Activated naive CD8-positive, alpha-beta T cell treated with anti-CD3 and anti-CD28 coated beads, Interleukin-2, amount 50 U/mL, for 16 hours (primary cell): ENCODE results near the gene PEPD.

Experiments
- DNase-seq: peaks from one replicate; pipeline ENCODE4 v3.0.0-alpha.2; 2020; ENCODE audit warnings: low read depth, low spot score

The PEPD gene

DNA sequence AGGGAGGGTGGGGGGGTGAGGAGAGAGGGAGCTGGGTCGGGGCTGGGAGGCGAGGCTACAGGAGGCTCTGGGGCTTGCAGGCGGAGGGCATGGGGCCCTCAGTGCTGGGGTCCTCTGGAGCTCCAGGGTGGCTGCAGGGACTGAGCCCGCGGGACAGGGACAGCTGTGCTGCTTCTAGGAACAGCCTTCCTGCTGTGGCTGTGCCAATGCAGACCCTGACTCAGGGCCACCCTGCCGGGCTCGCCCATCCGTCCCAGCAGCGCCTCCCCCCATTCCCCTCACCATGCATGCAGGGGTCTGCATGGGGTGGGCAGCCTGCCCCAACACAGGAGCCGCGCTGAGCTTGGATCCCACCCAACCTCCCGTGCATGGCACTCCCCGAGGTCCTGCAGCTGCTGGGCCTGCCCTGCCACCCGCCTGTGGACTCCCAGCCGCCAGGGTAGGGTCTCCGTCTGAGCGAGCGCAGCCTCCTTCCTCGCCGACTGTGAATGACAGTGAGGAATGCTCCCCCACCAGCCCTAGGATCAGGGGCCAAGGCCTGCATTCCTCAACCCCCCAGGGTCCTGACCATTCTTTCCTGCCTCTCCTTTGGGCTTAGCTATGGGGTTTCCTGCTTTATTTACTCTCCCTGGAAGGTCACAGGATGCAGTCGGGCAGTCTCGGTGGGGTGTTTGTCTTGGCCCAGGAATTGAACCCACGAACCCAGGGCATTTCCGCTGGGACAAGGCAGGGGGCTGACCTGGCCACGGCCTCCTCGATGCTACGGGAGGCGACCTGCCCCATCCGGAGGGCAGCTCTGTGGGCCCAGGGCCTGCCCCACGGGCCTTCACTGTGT lies 124.7 kb downstream of the PEPD start:
- DNase-seq: no peak

DNA sequence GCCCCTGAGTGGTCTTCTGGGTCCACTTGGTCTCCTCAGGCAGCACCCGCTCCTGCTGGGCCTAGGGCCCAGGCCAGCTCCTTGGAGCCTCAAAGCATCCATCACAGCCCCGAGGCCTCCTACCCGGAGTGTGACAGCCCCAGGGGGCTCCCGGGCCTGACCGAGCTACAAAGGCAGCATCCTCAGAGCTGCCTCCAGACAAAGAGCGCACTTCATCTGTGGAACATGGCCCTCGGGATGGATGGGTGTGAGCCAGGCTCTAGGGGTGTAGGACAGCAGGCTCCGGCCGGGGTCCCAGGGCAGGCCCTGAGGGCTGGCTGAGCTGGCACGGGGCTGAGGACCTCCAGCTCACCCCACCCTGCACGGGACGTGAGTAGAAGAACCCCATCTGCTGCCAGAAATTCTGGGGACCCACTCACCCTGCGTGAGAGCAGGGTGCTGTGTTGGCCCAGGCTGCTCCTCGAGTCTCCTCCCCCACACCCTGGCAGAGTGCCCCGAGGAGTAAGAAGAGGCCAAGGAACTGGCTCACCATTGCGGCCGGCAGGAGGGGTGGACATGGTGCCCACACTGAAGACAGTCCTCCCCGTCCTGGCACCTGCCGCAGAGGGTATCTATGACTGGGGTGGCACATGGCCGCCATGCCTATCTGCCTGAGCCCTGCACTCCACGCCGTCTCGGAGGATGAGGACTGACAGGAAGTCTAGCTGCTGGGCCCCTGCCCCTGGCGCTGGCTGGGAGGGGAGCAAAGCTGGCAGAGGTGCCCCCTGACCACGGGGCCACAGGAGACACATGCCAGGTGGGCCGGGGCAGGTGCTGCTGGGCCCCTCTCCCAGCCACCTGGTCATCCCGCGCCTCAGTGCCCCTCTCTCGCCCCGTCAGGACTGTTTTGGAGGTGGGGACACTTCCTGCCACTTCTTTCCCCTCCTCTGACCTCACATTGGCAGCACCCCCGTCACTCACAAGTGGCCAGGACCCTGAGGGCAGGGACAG lies 125.7 kb downstream of the PEPD start:
- DNase-seq: no peak

DNA sequence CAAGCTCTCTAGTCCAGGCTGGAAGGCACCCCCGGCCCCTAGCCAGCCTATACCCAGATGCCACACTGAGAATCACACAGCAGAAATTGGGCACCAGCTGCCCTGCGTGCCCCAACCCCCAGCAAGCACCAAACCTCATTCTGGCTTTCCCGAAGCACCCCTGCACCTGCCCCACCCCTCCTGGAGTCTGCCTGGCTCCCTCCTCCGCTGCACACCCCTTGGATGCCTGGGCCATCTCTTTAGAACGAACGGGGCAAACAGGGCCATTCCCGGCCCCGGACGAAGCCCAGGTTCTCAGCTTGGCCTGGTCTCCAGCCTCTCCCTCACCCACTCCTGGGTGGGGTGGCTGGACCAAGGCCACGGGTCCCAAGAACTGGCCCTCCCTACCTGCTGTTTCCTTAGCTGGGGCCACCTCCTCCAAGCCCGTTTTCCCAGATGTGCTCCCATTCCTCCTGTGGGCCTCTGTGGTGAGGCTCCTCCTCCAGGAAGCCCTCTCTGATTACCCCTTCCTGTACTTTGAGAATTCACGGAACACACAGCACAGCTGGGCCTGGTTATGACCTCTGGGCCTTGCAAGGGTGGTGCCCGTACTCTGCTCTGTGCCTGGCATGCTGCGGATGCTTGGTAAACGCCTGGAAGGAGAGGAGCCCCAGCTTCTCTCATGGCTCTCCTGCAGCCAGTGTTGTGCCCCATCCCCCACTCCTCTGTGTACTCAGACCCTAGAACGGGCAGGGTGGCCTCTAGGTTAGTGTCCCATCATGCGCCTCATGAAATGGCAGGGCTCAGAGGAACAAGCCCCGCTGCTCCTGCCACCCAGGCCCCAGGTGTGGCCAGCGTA lies 126.6 kb downstream of the PEPD start:
- DNase-seq: no peak

DNA sequence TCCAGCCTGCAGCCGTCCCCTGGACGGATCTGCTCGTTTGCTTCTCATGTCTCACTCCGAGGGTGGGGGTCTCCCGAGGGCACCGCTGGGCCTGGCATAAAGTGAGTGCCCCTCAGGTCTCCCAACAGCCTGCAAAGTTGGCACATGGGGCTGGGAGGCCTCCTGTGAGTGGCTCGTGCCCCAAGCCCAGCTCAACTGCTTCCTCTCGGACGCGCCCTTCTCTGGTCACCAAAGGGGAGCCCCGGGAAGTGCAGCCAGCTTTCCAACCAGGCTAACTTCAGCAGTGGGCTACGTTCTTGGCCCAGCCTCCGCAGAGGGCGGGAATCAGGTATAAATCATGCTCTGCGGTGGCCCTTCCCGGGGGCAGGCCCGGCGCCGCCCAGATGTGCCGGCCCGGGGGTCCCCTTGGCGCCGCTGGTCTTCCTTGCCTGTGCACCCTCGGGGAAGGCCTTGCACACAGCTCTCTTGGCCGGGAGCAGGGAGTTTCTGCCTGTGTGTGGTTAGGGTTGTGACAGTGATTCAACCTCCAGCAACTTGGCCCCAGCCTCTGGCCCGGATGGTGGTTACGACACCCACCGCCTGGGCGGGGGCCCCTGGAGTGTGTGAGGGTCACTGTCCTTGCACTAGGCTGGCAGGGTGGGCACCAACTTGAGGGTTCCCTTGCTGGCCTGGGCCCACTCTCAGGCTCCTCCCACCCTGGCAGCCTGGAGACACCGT lies 127.4 kb downstream of the PEPD start:
- DNase-seq: no peak

DNA sequence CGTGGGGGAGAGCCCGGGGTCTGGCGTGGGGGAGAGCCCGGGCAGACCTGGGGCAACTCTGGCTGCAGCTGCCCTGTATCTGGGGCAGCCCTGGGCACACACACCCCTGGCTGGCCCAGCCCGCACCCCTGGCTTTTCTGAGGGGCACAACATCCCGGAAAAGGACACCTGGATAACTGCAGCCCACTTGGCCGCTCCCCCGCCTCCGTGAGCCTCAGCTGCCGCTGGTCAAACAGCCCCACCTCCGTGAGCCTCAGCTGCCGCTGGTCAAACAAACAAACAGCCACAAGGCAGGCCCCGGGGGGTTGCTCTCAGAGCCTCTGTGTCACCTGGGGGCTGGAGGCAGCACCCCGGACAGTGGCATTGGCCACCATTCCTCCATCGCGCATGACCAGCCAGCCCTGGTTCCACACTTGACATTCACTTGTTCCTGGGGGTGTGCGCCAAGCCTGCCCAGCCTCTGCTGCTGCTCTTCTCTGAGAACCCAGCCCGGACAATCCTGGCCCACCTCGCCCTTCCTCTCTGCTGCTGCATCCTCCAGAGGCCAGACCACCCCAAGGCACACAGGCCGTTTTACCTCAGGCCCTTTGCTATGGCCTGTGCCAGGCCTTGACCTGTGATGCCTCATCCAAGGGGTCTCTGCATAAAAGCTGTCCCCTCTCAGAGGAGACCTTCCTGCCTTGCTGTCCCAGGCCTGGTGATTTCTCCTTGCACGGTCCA lies 128.1 kb downstream of the PEPD start:
- no peak for DNase-seq

DNA sequence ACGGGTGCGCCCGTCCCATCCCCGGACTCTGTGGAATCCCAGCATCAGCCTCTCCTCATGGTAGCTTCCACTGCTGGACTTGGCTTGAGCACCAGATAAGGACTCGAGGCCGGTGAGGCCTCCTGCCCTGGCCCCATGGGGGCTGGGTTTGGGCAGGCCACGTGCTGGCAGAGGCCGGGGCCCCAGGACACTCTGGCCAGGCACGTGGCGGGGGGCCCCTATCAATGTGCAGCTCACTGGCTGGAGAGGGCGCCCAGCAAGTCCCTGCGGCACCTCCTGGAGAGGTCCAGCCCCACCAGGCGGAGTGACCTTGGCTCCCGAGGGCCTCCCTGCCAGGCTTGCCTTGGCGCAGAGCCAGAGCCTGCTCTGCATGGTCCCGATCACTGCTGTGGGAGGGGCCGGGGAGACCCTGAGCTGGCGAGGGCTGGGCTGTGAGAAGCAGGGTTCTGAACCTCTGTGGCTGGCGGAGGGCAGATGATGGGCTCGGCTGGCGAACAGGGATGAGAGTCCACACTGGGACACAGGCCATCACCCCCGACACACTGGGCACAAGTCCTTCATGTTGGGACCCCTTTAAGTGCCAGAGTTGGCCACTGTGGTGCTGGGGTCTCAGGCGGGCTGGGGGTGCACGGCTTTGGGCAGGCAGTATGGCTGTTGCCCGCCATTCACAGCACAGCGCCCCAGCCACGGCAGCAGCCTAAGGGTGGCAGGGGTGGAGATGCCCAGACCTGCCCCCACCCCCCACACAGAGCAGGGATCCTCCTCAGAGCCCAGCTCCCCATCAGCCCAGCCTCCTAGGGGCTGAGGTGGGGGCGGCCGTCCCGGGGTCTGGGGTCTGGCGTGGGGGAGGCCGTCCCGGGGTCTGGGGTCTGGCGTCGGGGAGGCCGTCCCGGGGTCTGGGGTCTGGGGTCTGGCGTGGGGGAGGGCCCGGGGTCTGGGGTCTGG lies 129.0 kb downstream of the PEPD start:
- no peak for DNase-seq

DNA sequence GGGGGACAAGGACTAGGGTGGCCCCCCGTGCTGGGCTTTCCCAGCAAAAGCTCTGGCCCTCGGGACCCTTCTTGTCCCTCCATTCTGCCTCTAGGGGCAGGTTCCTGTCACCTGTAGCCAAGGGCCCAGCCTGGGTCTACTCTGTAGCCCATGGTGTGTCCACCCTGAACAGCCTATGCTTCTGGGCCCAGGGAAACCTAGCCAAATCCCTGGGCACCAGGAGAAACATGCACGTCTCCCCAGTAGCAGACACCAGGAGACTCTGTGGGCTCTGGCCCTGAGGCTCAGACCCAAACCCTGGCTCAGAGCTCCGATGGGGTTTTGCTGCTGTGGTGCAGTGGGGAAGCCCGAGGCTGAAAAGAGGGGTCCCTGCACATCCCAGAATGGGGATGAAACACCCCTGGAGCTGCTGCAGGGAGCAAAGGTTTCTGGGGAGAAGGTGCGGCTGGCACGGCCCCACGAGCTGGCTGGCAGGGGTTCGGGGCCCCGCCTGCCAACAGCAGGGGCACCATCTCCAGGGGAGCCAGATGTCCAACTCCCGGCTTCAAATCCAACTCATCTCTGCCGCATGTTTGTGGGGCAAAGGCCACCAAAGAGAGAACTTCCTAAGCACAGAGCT lies 129.9 kb downstream of the PEPD start:
- no peak for DNase-seq

DNA sequence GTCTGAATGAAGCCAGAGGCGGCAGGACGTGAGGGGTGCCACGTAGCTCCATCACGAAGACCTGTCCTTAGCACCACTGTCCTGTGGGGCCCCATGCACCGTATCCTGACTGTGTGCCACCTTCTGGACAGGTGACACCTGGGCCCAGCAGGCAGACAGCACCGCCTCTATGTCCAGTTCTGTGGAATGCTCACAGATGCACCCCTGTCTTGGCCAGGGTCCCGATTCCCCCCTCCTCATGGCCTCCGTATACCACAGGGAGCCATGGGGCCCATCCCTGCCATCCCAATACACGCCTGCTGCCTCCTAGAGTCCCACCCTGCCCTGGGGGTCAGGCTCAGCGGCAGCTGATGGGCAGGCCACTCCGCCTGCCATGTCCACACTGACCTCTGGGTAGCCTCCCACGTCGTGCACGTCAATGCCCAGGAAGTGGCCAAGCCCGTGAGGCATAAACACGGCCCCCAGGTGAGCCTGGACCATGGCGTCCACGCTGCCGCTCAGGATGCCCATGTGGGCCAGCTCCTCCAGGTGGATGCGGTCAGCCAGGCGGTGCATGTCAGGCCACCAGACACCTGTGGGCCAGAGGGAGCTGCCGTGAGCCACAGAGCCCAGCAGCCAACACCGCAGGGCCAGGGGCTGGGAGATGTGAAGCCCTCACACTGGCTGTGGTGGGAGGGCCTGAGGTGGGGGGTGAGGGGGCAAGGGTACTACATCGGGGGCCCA lies 130.5 kb downstream of the PEPD start:
- no peak for DNase-seq

DNA sequence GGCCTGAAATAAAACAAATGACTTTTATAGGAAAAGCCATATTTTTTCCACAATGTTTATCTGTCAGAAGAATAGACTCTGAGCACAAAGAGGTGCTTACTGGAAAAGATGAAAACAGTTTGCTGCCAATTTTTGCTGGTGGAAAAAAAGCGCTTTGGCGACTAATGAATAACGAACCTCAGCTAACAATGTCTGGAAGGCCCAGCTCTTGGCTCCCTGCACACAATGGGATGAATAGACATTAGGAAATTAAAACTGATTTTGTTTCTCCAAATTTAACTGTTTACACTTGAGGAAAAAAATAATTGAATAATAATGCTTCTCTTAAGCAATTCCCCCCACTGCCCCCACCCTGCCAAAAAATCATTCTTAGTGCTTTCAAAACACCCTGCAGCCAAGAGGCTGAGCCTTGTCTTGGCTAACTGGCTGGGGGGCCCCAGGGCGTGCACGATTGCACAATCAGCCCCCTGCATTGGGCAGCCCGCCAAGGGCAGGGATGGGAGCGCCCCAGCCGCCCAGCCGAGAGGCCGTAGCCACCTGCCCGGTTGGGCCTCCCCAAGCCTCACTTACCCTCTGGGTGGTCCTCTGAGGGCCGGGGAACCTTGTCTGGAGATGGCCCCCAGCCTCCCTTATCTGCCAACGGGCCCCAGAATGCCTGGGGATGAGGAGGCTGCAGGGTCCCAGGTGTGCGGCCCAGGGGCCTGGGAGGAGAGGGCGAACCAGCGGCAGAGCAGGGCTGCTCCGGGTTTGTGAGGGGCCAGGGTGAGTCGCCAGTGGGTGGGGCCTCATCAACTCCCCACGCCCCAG lies 131.3 kb downstream of the PEPD start:
- no peak for DNase-seq

DNA sequence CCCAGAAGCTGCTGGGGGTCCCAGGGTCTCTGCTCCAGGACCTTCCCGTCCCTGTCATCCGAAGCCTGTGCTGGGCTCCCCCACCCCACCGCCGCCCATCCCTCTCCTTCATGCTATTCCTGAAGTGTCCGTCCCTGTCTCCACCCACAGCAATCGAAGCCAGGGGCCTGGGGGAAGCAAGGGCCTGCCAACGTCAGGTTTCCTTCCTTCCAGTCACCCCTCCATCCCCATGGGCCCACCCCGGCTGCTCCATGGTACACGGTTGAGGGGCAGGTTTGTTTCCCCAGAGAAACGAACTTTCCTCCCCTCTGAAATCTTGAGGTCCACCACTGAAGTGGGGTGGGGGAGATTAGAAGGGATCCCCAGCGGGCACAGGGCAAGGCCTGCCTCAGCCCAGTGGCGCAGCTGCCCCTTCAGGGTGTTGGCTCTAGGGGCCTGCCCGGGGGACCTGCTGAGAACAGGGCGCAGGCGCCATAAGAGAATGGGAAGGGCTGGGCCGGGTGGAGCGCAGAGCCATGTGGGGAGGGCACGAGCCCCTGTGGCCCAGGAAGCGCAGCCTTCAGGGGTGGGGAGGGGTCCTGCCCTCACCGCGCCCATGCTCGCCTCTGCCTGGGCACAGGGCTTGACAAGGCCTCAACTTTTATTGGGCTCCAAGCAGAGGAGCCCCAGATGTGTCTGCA lies 132.0 kb downstream of the PEPD start:
- no peak for DNase-seq

DNA sequence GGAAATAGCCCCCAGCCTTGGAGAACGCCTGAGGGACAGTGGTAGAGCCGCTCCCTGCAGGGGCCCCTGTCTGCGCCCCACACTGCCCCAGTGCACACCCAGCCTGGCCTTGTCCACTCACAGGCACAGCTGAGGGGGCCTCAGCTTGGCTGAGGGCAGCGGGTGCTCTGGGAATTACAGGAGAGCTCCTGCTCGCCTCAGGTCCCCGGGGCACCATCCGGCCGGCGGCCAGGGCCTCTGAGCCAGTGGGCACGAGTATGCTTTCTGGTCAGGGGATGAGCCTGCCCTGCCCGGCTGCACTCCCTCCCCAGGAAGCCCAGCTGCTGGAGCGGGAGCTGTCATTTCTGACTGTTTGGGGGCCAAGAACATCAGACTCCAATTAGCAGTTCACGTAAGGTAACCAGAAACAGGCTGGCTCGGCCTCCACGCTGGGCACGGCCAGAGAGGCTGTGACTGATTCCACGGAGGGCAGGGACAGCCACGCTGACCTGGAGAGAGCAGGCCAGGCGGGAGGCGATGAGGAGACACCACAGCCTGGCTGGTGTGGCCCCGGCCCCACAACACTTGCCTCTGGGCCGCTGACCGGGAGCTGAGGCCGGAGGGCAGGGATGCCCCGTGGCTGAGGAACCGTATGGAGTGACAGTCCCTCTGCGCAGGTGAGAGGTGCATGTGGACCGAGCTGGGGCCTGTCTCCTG lies 132.7 kb downstream of the PEPD start:
- no peak for DNase-seq

DNA sequence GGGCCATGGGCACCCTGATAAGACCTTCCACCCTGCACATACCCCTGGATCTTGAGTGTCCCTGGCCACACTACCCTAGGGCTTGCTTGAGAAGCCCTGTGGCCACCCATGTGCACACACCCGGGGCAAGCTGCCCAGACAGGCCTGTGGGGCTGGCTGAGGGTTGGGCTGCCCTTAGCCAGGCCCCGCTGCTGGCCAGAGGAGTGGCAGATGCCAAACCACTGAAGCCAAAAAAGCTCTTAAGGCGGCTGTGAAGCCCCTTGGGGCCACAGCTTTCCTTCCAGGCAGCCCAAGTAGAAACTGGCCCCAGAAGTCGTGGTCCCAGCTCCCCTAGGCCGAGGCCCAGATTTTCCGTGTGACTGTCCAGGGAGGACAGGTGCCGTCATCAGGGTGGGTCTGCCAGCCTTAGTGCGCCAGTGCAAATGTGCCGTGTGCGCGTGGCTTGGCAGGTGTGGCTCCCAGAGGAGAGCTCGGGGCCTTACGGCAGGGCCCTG lies 133.3 kb downstream of the PEPD start:
- DNase-seq: no peak

DNA sequence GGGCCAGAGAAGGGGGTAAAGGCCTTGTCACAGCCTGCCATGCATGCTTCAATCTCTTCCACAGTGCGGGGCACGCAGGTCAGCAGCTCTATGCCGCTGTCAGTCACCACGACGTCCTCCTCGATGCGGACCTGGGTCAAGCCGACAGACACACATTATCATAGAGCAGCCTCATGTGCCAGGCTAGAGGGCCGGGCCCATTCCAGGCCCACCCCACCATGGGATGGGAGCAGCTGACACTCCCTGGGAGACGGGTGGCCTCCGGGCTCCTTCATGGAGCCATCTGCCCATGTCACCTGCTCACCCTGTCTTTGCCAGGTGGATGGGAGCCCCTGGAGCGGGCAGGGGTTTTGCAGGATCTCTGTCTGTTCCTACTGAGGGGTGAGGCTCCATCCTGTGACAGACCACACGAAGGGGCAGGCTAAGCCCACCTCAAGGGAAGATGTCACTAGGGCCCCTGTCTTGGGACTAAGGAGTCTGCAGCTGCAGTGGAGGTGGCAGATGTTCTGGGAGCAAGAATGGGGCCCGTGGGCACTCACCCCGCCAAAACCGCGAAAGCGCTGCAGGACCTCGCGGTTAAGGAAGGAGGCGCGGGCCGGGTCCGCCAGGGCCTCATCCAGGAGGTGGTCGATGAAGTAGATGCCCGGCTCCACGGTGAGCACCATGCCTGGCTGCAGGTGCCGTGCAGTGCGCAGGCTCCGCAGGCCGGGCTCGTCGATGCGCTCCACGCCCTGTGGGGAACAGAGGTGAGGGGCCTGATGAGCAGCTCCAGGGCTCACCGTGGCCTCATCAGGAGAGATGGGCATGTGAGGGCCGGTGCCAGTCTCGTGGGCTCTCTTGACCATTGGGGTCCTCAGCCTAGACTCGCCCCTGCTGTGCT lies 134.0 kb downstream of the PEPD start:
- no peak for DNase-seq

DNA sequence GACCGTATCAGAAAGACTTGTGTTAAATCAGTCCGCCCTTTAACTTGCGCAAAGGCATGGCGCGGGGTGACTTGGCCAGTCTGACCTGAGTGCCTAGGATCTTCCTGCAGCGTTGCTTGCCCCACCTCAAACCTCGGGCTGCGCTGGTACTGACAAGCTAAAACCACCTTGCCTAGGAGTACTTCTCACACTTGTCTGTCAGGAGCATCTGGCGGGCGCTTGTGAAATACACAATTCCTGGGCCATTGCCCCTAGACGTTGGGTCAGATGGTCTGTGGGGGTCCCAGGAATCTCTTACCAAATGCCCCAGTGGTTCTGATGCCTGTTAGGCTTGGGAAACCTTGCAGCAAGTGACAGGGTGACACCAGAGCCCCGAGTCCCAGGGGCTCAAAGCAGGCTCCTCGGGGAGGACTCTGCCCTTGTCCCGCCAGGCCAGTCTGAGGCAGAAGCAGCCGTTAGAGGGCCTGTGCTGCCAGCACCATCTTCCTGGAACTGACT lies 135.2 kb downstream of the PEPD start:
- no peak for DNase-seq

DNA sequence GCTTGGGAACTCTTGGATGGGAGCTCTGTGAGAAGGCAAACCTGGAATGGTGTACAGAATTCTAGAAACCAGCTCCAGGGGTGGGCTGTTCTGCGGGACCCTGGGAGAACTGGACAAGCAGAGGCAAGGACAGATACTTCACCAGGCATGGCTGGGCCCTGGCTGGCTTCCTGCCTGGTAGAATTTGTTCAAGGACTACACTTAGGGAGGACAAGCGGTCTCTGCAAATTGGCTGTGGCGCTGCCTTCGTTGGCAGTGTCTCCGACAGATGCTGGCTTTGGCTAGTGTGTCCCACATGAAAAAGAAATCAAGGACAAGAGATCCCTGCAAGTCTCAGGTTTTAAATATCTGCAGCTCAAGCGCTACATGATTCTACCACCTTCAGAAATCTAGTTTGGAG lies 135.6 kb downstream of the PEPD start:
- DNase-seq: no peak
